Measurements from ENCODE around the gene MED16.

DNA sequence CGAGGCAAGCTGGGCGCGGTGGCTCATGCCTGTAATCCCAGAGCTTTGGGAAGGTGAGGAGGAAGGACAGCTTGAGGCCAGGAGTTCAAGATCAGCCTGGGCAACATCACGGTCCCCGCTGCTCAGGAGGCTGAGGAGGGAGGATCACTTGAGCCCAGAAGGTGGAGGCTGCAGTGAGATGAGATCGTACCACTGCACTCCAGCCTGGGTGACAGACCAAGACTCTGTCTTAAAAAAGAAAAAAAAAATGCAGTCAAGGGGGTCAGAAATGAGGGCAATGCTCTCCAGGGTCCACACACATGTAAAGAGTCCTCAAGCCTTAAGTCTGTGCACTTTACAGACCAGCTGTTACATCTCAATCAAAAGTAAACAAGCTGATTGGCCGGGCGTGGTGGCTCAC, 11.6 kb upstream of the MED16 start:
- no peak for TF ChIP-seq POLR2A (IDR thresholded peaks at IDR 0.05)
- TF ChIP-seq, protein P1, sequence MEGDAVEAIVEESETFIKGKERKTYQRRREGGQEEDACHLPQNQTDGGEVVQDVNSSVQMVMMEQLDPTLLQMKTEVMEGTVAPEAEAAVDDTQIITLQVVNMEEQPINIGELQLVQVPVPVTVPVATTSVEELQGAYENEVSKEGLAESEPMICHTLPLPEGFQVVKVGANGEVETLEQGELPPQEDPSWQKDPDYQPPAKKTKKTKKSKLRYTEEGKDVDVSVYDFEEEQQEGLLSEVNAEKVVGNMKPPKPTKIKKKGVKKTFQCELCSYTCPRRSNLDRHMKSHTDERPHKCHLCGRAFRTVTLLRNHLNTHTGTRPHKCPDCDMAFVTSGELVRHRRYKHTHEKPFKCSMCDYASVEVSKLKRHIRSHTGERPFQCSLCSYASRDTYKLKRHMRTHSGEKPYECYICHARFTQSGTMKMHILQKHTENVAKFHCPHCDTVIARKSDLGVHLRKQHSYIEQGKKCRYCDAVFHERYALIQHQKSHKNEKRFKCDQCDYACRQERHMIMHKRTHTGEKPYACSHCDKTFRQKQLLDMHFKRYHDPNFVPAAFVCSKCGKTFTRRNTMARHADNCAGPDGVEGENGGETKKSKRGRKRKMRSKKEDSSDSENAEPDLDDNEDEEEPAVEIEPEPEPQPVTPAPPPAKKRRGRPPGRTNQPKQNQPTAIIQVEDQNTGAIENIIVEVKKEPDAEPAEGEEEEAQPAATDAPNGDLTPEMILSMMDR (IDR thresholded peaks at IDR 0.05): no peak

Data from adrenal gland (tissue), 5 donors.